MCF 10A (cell line): ENCODE results near the gene TMEM179. TPM values are rescaled to one million over a fixed set of nuclear protein-coding genes. Genes with fewer than 3 reads are reported as not detected.

Experiments used
- BruUV-seq: library from RNA; stranded (reverse); fragments of 400-500 nt; replicated peaks from 2 replicates; lab custom pipeline; 2021; lab: Mats Ljungman, UMichigan
- CTCF ChIA-PET: fragments of 300-600 bp; sonication (Branson Sonifier 250); formaldehyde crosslinking; extraction: SDS; loops from one replicate; lab custom pipeline; 2021; ENCODE audit warnings: antibody characterized with exemption, inconsistent platforms; lab: Yijun Ruan, JAX
- POLR2A ChIA-PET: fragments of 300-600, 350-650 bp; sonication (Branson Sonifier 250); formaldehyde crosslinking; extraction: SDS; loops from one replicate; lab custom pipeline; 2020; ENCODE audit warnings: antibody characterized with exemption, inconsistent platforms; lab: Yijun Ruan, JAX
- DNase-seq: peaks from one replicate; pipeline ENCODE4 v3.0.0-alpha.2; 2018; ENCODE audit not compliant: unreplicated experiment
- H3K27ac Mint-ChIP-seq: one replicate; pipeline ENCODE4 v1.8.0; 2022; ENCODE audit warnings: mild to moderate bottlenecking, low read depth, mixed read lengths; ENCODE audit not compliant: unreplicated experiment
- H3K27me3 Mint-ChIP-seq: one replicate; pipeline ENCODE4 v1.8.0; 2022; ENCODE audit warnings: mixed read lengths; ENCODE audit not compliant: insufficient read depth, unreplicated experiment
- H3K36me3 Mint-ChIP-seq: one replicate; pipeline ENCODE4 v1.8.0; 2022; ENCODE audit warnings: mild to moderate bottlenecking, moderate library complexity, mixed read lengths; ENCODE audit not compliant: insufficient read depth, unreplicated experiment
- H3K4me1 Mint-ChIP-seq: one replicate; pipeline ENCODE4 v1.8.0; 2022; ENCODE audit warnings: mixed read lengths; ENCODE audit not compliant: insufficient read depth, unreplicated experiment
- H3K4me3 Mint-ChIP-seq: one replicate; pipeline ENCODE4 v1.8.0; 2022; ENCODE audit warnings: mild to moderate bottlenecking, moderate library complexity, mixed read lengths; ENCODE audit not compliant: unreplicated experiment
- H3K9me3 Mint-ChIP-seq: one replicate; pipeline ENCODE4 v1.8.0; 2022; ENCODE audit warnings: mixed read lengths; ENCODE audit not compliant: unreplicated experiment
- CTCF ChIP-seq: fragments of 200-600 bp; IDR thresholded peaks from one replicate; pipeline ENCODE4 v1.8.0; 2022; ENCODE audit warnings: antibody characterized with exemption, mild to moderate bottlenecking; ENCODE audit not compliant: unreplicated experiment
- intact Hi-C: fragments of 100-400 bp; cut with micrococcal nuclease; formaldehyde crosslinking; loops from 2 replicates; pipeline ENCODE4 v1.14.1; 2022
- total RNA-seq: library from RNA; stranded (reverse); gene quantifications from 2 replicates; pipeline ENCODE4 v1.2.3, GENCODE V29; 2022

The TMEM179 gene
- total RNA-seq, 1 experiment from 2014 or later = not detected

- BruUV-seq = no TSS peak
- intact Hi-C loops = no loop called here
- H3K9me3 Mint-ChIP-seq = no peaks in the 10 kb centered on the region
- DNase-seq = no peak
- H3K27ac Mint-ChIP-seq = no peak overlapping the region
- H3K27me3 Mint-ChIP-seq = peaks cover 56% of the 10 kb centered on the region
- H3K4me3 Mint-ChIP-seq = no peak overlapping the region
- POLR2A ChIA-PET = no interaction called here
- no peak for TF ChIP-seq CTCF
- H3K4me1 Mint-ChIP-seq = no peaks in the 10 kb centered on the region
- CTCF ChIA-PET = interaction anchor here (0.5 to 0.7 kb wide), 2 partner anchors 14 to 506 kb away, joined by 3 read pairs; no protein-coding TSS in a partner anchor
- H3K36me3 Mint-ChIP-seq = no peaks in the 10 kb centered on the region
These were observed 20.9 kb downstream of the TMEM179 start for GRCh38 chr14:104583424-104584306.

DNA sequence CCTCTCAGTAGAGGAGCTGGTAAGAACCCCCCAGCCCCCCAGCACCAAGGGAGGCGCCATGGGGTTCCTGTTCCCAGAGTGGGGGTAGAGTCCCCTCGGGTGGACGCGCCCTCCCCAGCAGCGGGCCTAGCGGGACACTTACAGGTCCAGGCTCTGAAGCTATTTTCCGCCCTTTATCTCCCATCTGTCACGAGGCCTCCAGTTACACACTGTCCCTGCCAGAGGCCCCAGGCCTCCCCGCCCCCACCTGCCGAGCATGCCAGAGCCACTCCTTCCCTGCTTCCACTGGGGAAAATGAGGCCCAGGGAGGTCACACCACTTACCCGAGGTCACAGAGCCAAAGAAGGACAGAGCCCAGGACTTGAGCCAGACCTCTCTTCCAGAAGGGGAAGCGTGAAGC lies 21.9 kb downstream of the TMEM179 start:
- no peak for TF ChIP-seq CTCF
- POLR2A ChIA-PET = no interaction called here
- Mint-ChIP-seq H3K27ac (no peak overlapping the region), H3K36me3 (no peaks in the 10 kb centered on the region), H3K9me3 (no peaks in the 10 kb centered on the region), H3K27me3 (peaks cover 56% of the 10 kb centered on the region), H3K4me1 (no peaks in the 10 kb centered on the region), H3K4me3 (no peak overlapping the region)
- no peak for DNase-seq
- CTCF ChIA-PET = interaction anchor here (0.6 to 0.7 kb wide), 2 partner anchors 18 to 55 kb away, joined by 3 read pairs; no protein-coding TSS in a partner anchor
- intact Hi-C loops = no loop called here
- BruUV-seq = no TSS peak

DNA sequence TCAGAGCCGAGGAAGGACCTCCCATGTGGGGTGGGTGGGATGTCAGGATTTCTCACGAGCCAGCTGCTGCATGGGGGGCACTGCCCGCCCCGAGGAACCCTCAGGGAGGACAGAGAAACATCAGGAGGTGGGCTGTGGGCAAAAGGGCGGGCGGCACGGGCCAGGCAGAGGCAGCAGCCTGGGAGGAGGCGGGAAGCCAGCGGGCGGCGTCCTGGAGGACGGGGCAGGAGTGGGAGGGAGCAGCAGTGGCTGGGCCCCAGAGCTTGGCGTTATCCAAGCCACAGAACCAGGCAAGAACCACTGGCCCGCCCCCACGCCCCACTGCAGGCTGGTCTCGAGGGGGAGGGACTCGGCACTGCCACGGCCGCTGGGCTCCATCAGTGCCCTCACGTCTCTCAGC lies 22.6 kb downstream of the TMEM179 start:
- intact Hi-C loops = no loop called here
- CTCF ChIA-PET = no interaction called here
- H3K4me1 Mint-ChIP-seq = no peaks in the 10 kb centered on the region

More for the DNA sequence above, 22.6 kb downstream of the TMEM179 start:
- DNase-seq = no peak
- TF ChIP-seq CTCF = no peak
- Mint-ChIP-seq H3K36me3 (no peaks in the 10 kb centered on the region), H3K4me3 (no peak overlapping the region), H3K9me3 (no peaks in the 10 kb centered on the region), H3K27ac (no peak overlapping the region), H3K27me3 (peaks cover 56% of the 10 kb centered on the region)
- no TSS peak for BruUV-seq
- POLR2A ChIA-PET = no interaction called here
